Eye (tissue), 1 donor: ENCODE results near the gene PLXNB2.
"Not testable (repeated sequence)": the region's sequence is repeated elsewhere in the genome, so short reads cannot be mapped to it uniquely, and the experiment has no call there.

Experiments used
- DNase-seq: peaks from one replicate; pipeline ENCODE4 v3.0.0-alpha.2; 2015

PLXNB2 gene

GRCh38 chr22:50306753-50307749, at the start of gene PLXNB2:
Gene PLXNB2, minus strand, starts transcription at chr22:50307646. Its CDS starts 17,062 bp downstream, at chr22:50290584.
- DNase-seq: peak; percentile 95

GRCh38 chr22:50357222-50357621, 49.8 kb upstream of the PLXNB2 start:
- DNase-seq: no peak

GRCh38 chr22:50356186-50356585, 48.7 kb upstream of the PLXNB2 start:
- no peak for DNase-seq

- no peak for DNase-seq
These were observed 40.6 kb upstream of the PLXNB2 start for GRCh38 chr22:50348058-50348457.

GRCh38 chr22:50347157-50347556, 39.7 kb upstream of the PLXNB2 start:
- DNase-seq: no peak

- no peak for DNase-seq
These were observed 39.0 kb upstream of the PLXNB2 start for GRCh38 chr22:50346470-50346869.

GRCh38 chr22:50343541-50343935, 36.1 kb upstream of the PLXNB2 start:
- no peak for DNase-seq

- peak; percentile 89 for DNase-seq
These were observed 35.5 kb upstream of the PLXNB2 start, which contains the start of gene PPP6R2 for GRCh38 chr22:50342651-50343540. Gene PPP6R2, plus strand, starts transcription at chr22:50343327. Its CDS starts 50,582 bp downstream, at chr22:50393909.

- peak; percentile 97 for DNase-seq
These were observed 34.7 kb upstream of the PLXNB2 start for GRCh38 chr22:50341977-50342650.

GRCh38 chr22:50339945-50340879, 32.8 kb upstream of the PLXNB2 start:
- peak; percentile 14 for DNase-seq

GRCh38 chr22:50338860-50339462, 31.5 kb upstream of the PLXNB2 start:
- no peak for DNase-seq

- no peak for DNase-seq
These were observed 30.7 kb upstream of the PLXNB2 start for GRCh38 chr22:50338042-50338573.

- DNase-seq: no peak
These were observed 30.0 kb upstream of the PLXNB2 start for GRCh38 chr22:50337262-50338041.

GRCh38 chr22:50334433-50334832, 27.0 kb upstream of the PLXNB2 start:
- DNase-seq: not testable (repeated sequence)

- DNase-seq: no peak
These were observed 21.8 kb upstream of the PLXNB2 start for GRCh38 chr22:50329236-50329635.

- no peak for DNase-seq
These were observed 20.2 kb upstream of the PLXNB2 start for GRCh38 chr22:50327711-50328019.

- peak; percentile 92 for DNase-seq
These were observed 19.7 kb upstream of the PLXNB2 start, which contains the start of gene DENND6B for GRCh38 chr22:50326956-50327710. Gene DENND6B, minus strand, starts transcription at chr22:50327012. Its CDS starts 24 bp downstream, at chr22:50326988.

- DNase-seq: no peak
These were observed 18.9 kb upstream of the PLXNB2 start for GRCh38 chr22:50326225-50326955.
